GM18861 (cell line): ENCODE results near the gene PFKFB3.
"Not testable (repeated sequence)": the region's sequence is repeated elsewhere in the genome, so short reads cannot be mapped to it uniquely, and the experiment has no call there.

Experiments used
- ATAC-seq: cut with Tn5 transposase; IDR thresholded peaks from one replicate; pipeline ENCODE4 v1.9.1; 2021; ENCODE audit not compliant: unreplicated experiment

Gene PFKFB3

GRCh38 chr10:6232846-6233724 is 30.4 kb downstream of the PFKFB3 start:
- ATAC-seq = no peak

- ATAC-seq = no peak
These were observed 31.1 kb downstream of the PFKFB3 start for GRCh38 chr10:6233725-6234277.

- no peak for ATAC-seq
These were observed 31.6 kb downstream of the PFKFB3 start for GRCh38 chr10:6234371-6234770.

- no peak for ATAC-seq
These were observed 33.8 kb downstream of the PFKFB3 start for GRCh38 chr10:6236349-6237198.

GRCh38 chr10:6237199-6237530 is 34.4 kb downstream of the PFKFB3 start:
- ATAC-seq = no peak

GRCh38 chr10:6238587-6239212 is 36.0 kb downstream of the PFKFB3 start:
- not testable (repeated sequence) for ATAC-seq

- ATAC-seq = no peak
These were observed 36.7 kb downstream of the PFKFB3 start for GRCh38 chr10:6239213-6239991.

- no peak for ATAC-seq
These were observed 37.5 kb downstream of the PFKFB3 start for GRCh38 chr10:6240254-6240653.

GRCh38 chr10:6242089-6242488 is 39.4 kb downstream of the PFKFB3 start:
- no peak for ATAC-seq

GRCh38 chr10:6244510-6244909 is 41.8 kb downstream of the PFKFB3 start:
- no peak for ATAC-seq

GRCh38 chr10:6247041-6247712 is 44.4 kb downstream of the PFKFB3 start:
- ATAC-seq = no peak

GRCh38 chr10:6248908-6249307 is 46.2 kb downstream of the PFKFB3 start:
- not testable (repeated sequence) for ATAC-seq

GRCh38 chr10:6249698-6250097 is 47.0 kb downstream of the PFKFB3 start:
- no peak for ATAC-seq

GRCh38 chr10:6250745-6251144 is 48.0 kb downstream of the PFKFB3 start:
- no peak for ATAC-seq

GRCh38 chr10:6254201-6254600 is 51.5 kb downstream of the PFKFB3 start:
- ATAC-seq = no peak

GRCh38 chr10:6255548-6256061 is 52.9 kb downstream of the PFKFB3 start:
- no peak for ATAC-seq

- ATAC-seq = no peak
These were observed 53.7 kb downstream of the PFKFB3 start for GRCh38 chr10:6256439-6256838.

GRCh38 chr10:6259153-6259552 is 56.4 kb downstream of the PFKFB3 start:
- no peak for ATAC-seq

- no peak for ATAC-seq
These were observed 58.1 kb downstream of the PFKFB3 start for GRCh38 chr10:6260843-6261242.

- no peak for ATAC-seq
These were observed 65.2 kb downstream of the PFKFB3 start for GRCh38 chr10:6267941-6268340.
